HG03066 (cell line): ENCODE measurements around the gene IFT122.
A peak's percentile ranks its signal among the peaks of the same experiment; 100 is the strongest.

ENCODE experiments used
- ATAC-seq: cut with Tn5 transposase; IDR thresholded peaks from one replicate; pipeline ENCODE4 v1.9.1; 2021; ENCODE audit warnings: low read depth; ENCODE audit not compliant: unreplicated experiment

The IFT122 gene

DNA sequence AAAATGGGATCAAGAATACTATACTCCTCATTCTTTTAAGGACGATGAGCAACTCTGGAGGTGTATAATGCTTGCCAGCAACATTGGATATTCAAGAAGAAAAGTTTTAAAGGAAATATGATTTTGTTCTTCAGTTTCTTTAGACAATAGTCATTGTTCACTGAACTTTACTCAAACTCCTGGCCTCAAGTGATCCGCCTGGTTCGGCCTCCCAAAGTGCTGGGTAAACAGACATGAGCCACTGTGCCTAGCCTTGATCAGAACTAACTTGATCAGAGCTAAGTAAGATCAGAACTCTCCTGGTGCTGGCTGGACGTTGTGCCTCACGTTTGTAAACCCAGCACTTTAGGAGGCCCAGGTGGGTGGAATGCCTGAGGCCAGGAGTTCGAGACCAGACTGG is 24.2 kb upstream of the IFT122 start:
- no peak for ATAC-seq

- no peak for ATAC-seq
Measured at GRCh38 chr3:129416415-129416814, 23.6 kb upstream of the IFT122 start.

DNA sequence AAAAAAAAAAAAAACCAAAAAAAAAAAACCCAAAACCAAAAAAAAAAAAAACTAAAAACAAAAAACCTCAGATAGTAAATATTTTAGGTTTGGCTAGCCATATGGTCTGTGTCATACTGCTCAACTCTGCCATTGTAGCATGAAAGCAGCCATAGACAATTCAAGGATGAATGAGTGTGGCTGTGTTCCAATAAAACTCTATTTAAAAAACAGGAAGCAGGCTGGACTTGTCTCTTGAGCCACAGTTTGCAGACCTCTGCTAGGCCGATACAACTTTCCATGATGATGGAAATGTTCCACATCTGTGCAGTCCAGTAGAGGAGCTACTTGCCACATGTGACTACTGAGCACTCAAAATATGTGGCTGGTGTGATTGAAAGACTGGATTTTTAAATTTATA is 22.7 kb upstream of the IFT122 start:
- no peak for ATAC-seq

DNA sequence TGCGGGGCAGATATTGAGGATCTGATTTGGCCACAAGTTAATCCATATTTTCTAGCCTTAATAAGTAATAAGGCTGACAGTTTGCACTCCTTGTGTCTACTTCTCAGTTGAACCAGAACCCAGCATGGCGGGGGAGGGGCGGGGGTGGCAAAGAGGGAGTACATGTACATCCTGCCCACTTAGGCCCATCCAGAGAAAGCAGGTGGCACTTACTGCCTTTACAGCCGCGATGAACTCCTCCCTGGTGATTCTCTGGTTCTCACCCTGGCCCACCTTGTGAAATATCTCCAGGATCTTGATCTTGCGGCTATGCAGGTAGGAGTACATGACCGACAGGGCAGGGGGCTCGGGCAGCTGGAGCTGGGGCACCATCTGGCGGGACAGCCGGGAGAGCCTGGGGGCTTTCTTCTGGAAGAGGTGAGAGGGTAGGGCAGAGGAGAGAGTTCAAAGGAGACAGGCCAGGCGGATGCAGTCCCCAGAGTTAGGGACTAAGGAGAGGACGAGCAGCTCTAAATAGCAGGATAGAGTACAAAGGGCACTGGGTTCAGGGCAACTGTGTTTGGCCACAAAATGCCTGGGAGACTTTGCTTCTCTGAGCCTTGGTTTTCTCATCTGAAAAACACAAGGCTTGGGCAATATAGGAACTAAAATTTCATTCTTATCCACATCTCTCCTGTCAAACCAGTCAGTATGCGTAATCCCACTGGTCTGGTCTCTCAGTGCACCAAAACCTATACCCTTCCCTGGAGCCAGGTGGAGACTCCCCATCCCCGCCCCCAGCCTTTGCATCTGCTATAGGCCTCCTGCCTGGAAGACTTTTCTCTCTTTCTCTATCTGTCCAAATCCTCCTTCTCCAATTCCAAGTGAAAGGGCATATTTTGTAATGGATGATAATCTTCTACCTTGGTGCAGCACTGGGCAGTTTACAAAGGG is 21.7 kb upstream of the IFT122 start:
- ATAC-seq, result no peak

DNA sequence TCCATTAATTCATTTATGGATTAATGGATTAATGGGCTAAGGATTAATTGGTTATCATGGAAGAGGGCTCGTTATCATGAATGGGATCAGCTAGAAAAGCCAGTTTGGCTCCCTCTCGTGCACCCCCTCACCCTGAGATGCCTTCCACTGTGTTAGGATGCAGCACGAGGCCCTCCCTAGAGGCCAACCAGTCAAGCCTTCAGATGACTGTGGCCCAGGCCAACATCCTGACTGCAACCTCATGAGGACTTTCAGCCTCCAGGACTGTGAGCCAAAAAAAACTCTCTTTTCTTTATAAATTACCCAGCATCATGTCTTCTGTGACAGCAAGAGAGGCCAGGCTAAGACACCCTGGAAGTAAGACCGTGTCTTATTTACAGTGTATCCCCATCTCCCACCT is 20.5 kb upstream of the IFT122 start:
- ATAC-seq, result no peak

GRCh38 chr3:129421236-129421883 is 18.7 kb upstream of the IFT122 start:
- ATAC-seq, result no peak

- ATAC-seq, result no peak
Measured at GRCh38 chr3:129421988-129422745, 17.9 kb upstream of the IFT122 start.

GRCh38 chr3:129422897-129423296 is 17.1 kb upstream of the IFT122 start:
- no peak for ATAC-seq

DNA sequence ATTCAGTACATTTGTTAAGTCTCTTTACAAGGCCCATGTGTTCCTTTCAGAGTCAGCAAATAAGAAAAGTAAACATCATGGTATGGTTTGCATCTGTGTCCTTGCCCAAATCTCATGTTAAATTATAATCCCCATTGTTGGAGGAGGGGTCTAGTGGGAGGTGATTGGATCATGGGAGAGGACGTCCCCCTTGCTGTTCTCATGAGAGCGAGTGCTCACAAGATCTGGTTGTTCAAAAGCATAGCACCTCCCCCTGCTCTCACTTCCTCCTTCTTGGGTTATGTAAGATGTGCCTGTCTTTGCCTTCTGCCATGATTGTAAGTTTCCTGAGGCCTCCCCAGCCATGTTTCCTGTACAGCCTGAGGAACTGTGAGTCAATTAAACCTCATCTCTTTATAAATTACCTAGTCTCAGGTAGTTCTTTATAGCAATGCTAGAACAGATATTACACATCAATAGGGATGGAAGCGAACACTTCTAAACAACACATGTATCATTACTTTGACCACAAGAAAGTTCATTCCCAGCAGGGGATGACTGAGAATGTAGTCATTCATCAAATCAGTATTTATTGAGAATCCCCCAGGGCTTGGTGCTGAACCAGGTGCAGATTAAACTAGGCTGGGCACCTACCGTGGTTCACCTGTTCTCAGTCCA is 15.7 kb upstream of the IFT122 start:
- peak; percentile 61 for ATAC-seq

DNA sequence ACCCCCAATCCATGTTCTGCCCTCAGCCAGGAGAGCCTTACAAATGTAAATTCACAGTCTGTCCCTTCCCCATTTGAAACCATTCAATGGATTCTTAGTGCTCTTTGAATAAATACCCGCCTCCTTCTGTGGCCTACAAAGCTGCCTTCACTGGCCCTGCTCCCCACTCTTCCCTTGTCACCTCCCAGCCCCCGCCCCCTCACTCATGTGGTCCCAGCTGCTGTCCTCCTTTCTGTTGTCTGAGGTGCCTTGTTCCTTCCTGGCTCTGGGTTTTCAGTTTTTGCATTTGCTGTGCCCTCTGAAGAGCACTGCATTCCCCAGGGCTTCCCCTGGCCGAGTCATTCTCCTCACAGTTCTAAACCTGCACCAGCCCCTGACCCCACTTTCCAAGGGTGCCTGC is 14.8 kb upstream of the IFT122 start:
- no peak for ATAC-seq

DNA sequence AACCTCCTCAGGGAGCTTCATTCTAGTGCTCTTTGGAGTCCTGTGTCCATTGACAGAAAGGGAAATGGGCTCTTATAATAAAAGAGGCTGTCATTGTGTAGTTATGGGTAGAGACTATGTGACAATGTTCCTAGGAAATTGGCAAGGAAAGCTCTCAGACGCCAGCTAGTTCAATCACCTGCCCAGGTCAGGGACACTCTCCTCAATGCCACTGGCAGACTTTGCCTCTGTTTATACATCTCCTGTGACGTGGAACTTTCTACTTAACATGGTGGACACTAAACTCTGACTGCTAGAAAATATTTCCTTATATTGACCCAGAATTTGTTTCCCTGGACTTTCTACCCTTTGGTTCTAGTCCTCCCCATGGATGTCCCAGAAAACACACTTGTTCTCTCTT is 14.4 kb upstream of the IFT122 start:
- ATAC-seq, result no peak

GRCh38 chr3:129428007-129428375 is 12.0 kb upstream of the IFT122 start:
- no peak for ATAC-seq

DNA sequence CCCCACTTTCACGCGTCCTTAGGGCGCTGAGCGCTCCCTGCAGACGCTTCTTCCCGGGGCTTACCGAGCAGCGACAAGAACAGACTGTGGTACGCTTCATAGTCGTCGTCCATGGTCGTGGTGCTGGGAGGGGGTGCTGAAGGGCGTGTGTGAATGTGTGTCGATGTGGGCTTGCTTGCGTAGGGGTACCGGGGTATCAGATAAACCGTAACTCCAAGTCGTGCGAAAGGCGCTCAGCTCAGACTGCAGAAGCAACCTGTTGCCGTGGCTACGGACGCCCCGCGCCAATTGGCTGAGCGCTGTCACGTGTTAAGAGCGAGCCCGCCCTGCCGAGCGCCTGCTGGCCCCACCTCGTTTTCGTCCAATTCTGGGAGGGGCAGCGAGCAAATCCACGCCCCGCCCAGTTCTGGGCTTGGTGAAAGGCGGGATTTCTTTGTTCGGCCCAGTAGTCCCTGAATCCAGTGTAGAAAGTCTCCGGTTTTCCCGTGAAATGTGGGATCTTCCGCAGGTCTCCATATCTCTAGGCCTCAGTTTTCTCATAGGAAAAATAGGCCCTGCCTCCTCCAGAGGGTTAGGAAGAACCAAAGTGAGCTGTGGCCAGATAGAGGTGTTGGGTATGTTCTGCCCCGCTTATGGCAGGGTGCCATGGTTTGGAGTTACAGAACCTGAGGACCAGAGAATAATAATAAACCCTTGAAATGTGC is 11.5 kb upstream of the IFT122 start, which contains the start of gene EFCAB12:
Gene EFCAB12, minus strand, starts transcription at position 261 of the 704 bp plus-strand sequence. Its CDS starts 148 bp downstream, at position 113.
- ATAC-seq, result peak; percentile 83

DNA sequence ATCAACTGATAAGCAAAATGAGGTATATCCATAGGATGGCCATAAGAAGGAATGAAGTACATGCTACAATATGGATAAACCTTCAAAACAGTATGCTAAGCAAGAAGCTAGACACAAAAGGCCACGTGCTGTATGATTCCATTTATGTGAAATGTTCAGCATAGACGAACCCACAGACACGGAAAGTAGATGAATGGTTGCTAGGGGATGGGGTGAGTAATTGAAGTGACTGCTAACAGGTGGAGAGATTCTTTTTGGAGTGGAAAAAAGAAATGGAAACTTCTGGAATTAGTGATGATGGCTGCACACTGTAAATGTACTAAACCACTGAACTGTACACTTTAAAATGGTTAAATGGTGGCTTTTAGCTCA is 11.0 kb upstream of the IFT122 start:
- no peak for ATAC-seq

DNA sequence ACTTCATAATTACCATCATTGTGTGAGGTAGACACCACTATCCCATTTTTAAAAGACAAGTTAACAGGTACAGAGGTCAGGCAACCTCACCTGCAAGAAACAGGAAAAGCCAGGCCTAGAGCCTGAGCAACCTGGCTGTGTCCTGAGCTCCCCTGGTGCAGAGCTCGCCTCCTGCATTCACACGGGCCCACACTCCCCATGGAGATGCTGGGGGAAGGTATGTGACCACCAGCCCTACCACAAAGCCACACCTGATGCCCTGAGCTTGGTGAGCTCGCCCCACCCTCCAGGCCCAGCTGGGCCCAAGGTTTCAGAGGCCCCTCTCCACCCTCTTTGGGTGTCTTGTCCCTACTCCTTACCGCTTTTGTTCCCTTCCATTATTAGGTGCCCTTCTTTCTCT is 10.4 kb upstream of the IFT122 start:
- no peak for ATAC-seq

GRCh38 chr3:129432036-129432435 is 8.0 kb upstream of the IFT122 start:
- ATAC-seq, result no peak

DNA sequence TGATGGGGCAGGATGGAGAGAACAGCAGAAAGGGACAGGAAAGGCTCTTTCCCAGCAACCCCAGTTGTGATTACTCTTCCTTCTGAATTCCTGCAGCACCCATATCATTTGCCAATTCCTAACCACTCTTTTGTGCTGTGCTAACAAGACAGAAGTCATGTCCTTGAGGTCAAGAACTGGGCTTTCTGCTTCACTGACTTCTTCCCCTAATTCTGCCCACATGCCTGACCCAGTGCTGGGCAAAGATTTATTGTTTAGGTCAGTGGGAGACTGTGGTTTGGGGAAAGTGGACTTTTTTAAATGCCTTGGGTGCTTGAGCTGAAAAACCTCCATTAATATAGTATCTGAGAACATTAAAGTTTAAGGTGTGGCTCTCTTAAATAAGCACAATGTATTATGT is 7.4 kb upstream of the IFT122 start:
- no peak for ATAC-seq

DNA sequence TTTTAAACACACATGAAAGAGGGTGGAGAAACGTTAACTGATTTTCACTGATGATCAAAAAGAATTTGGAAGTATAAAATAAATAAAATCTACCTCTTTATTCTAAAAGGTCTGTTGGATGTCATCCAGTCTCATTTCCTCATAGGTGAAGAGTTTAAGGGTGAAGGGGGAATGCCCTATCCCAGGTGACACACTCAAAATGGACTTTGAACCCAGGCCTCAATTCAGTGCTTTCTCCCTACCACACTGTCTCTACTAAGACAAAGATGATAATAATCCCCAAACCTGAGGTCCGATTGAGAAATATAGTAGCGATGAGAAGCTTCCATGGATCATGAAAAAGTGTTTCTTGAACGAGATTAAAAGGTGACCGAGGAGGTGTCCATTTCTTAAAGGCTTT is 6.5 kb upstream of the IFT122 start:
- ATAC-seq, result no peak

DNA sequence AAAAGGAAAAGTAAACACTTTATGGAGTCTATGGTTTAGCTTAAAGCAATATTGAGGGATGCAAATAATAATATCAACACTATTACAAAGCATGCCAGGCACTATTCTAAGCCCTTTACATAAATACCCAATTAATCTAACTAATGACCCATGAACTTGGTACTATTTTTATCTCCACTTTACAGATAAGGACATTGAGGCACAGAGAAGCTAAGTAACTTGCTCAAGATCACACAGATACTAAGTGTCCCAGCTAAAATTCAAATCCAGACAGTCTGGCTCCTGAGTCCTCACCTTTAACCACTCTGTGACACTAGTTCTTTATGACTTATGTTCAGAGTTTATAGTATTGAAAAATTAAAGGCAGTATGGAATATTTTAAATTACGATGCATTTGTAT is 5.9 kb upstream of the IFT122 start:
- no peak for ATAC-seq

DNA sequence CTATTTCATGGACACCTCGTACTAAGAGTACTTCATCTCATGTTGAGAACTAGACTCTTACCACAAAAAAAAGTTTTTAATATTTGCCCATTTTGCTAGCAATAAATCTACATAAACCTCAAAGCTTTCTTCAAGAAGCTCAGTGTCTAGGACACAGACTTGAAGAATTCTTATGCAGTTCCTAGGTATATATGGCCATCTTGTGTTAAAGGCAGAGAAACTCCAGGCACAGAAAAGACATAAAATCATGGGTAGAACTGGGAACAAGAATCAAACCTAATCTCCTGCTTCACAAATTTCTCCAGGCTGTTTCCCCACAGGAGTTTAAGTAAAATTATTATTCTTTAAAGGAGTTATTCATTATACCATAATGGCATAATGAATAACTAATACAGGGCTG is 4.7 kb upstream of the IFT122 start:
- no peak for ATAC-seq
